K562 (cell line): ENCODE measurements around the gene PPP1R14C. TPM values are rescaled to one million over a fixed set of nuclear protein-coding genes. Genes with fewer than 3 reads are reported as not detected.

Experiments
- CBFA2T3 ChIP-seq: fragments of 450-650 bp; IDR thresholded peaks from 2 replicates; pipeline ENCODE4 v1.6.1; 2017
- CEBPB ChIP-seq: fragments of 450-650 bp; IDR thresholded peaks from 2 replicates; pipeline ENCODE4 v1.6.1; 2016; ENCODE audit warnings: missing genetic modification characterization, missing compliant biosample characterization
- MBD2 ChIP-seq: sonication (generic); IDR thresholded peaks from 2 replicates; pipeline ENCODE4 v1.6.1; 2016; ENCODE audit warnings: low read depth, borderline replicate concordance
- PTTG1 ChIP-seq: fragments of 450-650 bp; IDR thresholded peaks from 2 replicates; pipeline ENCODE4 v1.6.1; 2016; ENCODE audit warnings: low read depth, mild to moderate bottlenecking, missing genetic modification characterization, missing compliant biosample characterization
- RNF2 ChIP-seq: sonication (generic); IDR thresholded peaks from 2 replicates; pipeline ENCODE4 v1.6.1; 2016
- SMARCA5 ChIP-seq: fragments of 450-650 bp; IDR thresholded peaks from 2 replicates; pipeline ENCODE4 v1.6.1; 2016
- TARDBP ChIP-seq: fragments of 450-650 bp; IDR thresholded peaks from 2 replicates; pipeline ENCODE4 v1.6.1; 2016
- U2AF2 ChIP-seq: fragments of 200-400 bp; formaldehyde crosslinking; optimal IDR thresholded peaks from 2 replicates; pipeline ENCODE3; 2017; ENCODE audit warnings: low read depth, mild to moderate bottlenecking, low read length
- YBX1 ChIP-seq: fragments of 450-650 bp; IDR thresholded peaks from 2 replicates; pipeline ENCODE4 v1.7.1; 2016; ENCODE audit warnings: mild to moderate bottlenecking
- polyA plus RNA-seq, 8 experiments: library from polyadenylated mRNA; depleted of rRNA in 4 of 8; stranded (reverse) in 5 of 8; unstranded in 3 of 8; fragments of >200 nt; fragmentation: Nextera tagmentation in 2 of 8; fragmentation: Illumina TruSeq in 1 of 8; extraction: Ambion mirVana in 2 of 8; extraction: Trizol in 1 of 8; gene quantifications; 2 replicates each; pipeline versions ENCODE4 v1.2.1 to v1.2.3, GENCODE V29; 2011 to 2014; ENCODE audit warnings: inconsistent platforms in 1 of 8, missing spikeins in 1 of 8
- total RNA-seq, 7 experiments: library from RNA; depleted of rRNA in 6 of 7; stranded (reverse); fragments of >200 nt in 6 of 7; fragmentation: Illumina TruSeq in 2 of 7; extraction: Trizol in 2 of 7; gene quantifications; 2 replicates each; pipeline versions ENCODE4 v1.2.1 to v1.2.3, GENCODE V29; 2011 to 2021; ENCODE audit warnings: low replicate concordance in 1 of 7
- TF ChIP-seq, protein P1 (sequence below), 2 experiments: fragments of 450-650 bp; formaldehyde crosslinking in 1 of 2; IDR thresholded peaks; 2 replicates each; pipeline versions ENCODE4 v1.4.0 to v1.6.1; 2014 to 2020; ENCODE audit warnings: mild to moderate bottlenecking in 2 of 2, borderline replicate concordance in 1 of 2, low read depth in 1 of 2
- TF ChIP-seq, protein P2 (sequence below): fragments of 450-650 bp; IDR thresholded peaks from 2 replicates; pipeline ENCODE4 v1.6.1; 2016; ENCODE audit warnings: mild to moderate bottlenecking, moderate library complexity

Gene PPP1R14C
- total and polyA plus RNA-seq, 9 of the 15 experiments (the other 6 are each of a cell fraction or from before 2014, with no cell fraction given): 4.5 to 16.6 (median 11.9) TPM

DNA sequence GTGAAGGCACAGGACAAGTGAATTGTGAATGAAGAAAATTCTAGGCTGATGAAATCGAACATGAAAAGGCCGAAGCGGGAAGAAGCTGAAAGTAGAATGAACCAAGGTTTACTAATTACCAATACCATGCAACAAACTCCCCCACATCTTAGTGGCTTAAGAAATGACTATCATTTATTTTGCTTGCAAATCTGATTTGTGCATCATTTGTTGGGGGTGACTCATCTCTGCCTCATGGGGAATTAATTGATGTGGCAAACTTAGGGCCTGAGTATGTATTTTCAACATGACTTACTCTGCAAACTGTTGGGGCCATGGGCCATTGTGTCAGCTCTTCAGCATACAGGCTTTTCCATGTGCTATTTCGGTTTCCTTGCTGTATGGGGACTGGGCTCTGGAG lies 26.8 kb downstream of the PPP1R14C start (continued):
- TF ChIP-seq, protein P1, sequence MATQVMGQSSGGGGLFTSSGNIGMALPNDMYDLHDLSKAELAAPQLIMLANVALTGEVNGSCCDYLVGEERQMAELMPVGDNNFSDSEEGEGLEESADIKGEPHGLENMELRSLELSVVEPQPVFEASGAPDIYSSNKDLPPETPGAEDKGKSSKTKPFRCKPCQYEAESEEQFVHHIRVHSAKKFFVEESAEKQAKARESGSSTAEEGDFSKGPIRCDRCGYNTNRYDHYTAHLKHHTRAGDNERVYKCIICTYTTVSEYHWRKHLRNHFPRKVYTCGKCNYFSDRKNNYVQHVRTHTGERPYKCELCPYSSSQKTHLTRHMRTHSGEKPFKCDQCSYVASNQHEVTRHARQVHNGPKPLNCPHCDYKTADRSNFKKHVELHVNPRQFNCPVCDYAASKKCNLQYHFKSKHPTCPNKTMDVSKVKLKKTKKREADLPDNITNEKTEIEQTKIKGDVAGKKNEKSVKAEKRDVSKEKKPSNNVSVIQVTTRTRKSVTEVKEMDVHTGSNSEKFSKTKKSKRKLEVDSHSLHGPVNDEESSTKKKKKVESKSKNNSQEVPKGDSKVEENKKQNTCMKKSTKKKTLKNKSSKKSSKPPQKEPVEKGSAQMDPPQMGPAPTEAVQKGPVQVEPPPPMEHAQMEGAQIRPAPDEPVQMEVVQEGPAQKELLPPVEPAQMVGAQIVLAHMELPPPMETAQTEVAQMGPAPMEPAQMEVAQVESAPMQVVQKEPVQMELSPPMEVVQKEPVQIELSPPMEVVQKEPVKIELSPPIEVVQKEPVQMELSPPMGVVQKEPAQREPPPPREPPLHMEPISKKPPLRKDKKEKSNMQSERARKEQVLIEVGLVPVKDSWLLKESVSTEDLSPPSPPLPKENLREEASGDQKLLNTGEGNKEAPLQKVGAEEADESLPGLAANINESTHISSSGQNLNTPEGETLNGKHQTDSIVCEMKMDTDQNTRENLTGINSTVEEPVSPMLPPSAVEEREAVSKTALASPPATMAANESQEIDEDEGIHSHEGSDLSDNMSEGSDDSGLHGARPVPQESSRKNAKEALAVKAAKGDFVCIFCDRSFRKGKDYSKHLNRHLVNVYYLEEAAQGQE (IDR thresholded peaks at IDR 0.05; ENCODE audit: borderline replicate concordance): no peak
- TF ChIP-seq, protein P1 (CRISPR knock-in tag; IDR thresholded peaks at IDR 0.05; ENCODE audit: low read depth): no peak
- TF ChIP-seq YBX1 (no peak), CBFA2T3 (no peak), CEBPB (tag) (no peak), MBD2 (no peak), SMARCA5 (no peak), U2AF2 (no peak), RNF2 (no peak), TARDBP (no peak), PTTG1 (tag) (no peak)
- TF ChIP-seq, protein P2, sequence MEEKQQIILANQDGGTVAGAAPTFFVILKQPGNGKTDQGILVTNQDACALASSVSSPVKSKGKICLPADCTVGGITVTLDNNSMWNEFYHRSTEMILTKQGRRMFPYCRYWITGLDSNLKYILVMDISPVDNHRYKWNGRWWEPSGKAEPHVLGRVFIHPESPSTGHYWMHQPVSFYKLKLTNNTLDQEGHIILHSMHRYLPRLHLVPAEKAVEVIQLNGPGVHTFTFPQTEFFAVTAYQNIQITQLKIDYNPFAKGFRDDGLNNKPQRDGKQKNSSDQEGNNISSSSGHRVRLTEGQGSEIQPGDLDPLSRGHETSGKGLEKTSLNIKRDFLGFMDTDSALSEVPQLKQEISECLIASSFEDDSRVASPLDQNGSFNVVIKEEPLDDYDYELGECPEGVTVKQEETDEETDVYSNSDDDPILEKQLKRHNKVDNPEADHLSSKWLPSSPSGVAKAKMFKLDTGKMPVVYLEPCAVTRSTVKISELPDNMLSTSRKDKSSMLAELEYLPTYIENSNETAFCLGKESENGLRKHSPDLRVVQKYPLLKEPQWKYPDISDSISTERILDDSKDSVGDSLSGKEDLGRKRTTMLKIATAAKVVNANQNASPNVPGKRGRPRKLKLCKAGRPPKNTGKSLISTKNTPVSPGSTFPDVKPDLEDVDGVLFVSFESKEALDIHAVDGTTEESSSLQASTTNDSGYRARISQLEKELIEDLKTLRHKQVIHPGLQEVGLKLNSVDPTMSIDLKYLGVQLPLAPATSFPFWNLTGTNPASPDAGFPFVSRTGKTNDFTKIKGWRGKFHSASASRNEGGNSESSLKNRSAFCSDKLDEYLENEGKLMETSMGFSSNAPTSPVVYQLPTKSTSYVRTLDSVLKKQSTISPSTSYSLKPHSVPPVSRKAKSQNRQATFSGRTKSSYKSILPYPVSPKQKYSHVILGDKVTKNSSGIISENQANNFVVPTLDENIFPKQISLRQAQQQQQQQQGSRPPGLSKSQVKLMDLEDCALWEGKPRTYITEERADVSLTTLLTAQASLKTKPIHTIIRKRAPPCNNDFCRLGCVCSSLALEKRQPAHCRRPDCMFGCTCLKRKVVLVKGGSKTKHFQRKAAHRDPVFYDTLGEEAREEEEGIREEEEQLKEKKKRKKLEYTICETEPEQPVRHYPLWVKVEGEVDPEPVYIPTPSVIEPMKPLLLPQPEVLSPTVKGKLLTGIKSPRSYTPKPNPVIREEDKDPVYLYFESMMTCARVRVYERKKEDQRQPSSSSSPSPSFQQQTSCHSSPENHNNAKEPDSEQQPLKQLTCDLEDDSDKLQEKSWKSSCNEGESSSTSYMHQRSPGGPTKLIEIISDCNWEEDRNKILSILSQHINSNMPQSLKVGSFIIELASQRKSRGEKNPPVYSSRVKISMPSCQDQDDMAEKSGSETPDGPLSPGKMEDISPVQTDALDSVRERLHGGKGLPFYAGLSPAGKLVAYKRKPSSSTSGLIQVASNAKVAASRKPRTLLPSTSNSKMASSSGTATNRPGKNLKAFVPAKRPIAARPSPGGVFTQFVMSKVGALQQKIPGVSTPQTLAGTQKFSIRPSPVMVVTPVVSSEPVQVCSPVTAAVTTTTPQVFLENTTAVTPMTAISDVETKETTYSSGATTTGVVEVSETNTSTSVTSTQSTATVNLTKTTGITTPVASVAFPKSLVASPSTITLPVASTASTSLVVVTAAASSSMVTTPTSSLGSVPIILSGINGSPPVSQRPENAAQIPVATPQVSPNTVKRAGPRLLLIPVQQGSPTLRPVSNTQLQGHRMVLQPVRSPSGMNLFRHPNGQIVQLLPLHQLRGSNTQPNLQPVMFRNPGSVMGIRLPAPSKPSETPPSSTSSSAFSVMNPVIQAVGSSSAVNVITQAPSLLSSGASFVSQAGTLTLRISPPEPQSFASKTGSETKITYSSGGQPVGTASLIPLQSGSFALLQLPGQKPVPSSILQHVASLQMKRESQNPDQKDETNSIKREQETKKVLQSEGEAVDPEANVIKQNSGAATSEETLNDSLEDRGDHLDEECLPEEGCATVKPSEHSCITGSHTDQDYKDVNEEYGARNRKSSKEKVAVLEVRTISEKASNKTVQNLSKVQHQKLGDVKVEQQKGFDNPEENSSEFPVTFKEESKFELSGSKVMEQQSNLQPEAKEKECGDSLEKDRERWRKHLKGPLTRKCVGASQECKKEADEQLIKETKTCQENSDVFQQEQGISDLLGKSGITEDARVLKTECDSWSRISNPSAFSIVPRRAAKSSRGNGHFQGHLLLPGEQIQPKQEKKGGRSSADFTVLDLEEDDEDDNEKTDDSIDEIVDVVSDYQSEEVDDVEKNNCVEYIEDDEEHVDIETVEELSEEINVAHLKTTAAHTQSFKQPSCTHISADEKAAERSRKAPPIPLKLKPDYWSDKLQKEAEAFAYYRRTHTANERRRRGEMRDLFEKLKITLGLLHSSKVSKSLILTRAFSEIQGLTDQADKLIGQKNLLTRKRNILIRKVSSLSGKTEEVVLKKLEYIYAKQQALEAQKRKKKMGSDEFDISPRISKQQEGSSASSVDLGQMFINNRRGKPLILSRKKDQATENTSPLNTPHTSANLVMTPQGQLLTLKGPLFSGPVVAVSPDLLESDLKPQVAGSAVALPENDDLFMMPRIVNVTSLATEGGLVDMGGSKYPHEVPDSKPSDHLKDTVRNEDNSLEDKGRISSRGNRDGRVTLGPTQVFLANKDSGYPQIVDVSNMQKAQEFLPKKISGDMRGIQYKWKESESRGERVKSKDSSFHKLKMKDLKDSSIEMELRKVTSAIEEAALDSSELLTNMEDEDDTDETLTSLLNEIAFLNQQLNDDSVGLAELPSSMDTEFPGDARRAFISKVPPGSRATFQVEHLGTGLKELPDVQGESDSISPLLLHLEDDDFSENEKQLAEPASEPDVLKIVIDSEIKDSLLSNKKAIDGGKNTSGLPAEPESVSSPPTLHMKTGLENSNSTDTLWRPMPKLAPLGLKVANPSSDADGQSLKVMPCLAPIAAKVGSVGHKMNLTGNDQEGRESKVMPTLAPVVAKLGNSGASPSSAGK: peak; percentile 36; the same call in 1 of the 2 replicates
